Stomach smooth muscle (tissue), 2 donors: ENCODE data around the gene MROH9.

ENCODE experiments used
- H3K27ac ChIP-seq: one replicate; pipeline ENCODE4 v1.7.0; 2013; ENCODE audit warnings: mild to moderate bottlenecking, low read length, inconsistent platforms
- H3K27me3 ChIP-seq, 2 donors: one replicate each; pipeline ENCODE4 v1.7.0; 2013; ENCODE audit warnings: low read length in 2 of 2; ENCODE audit not compliant: insufficient read depth in 2 of 2, control insufficient read depth in 1 of 2
- H3K36me3 ChIP-seq, 2 donors: one replicate each; pipeline ENCODE4 v1.7.0; 2013; ENCODE audit warnings: low read length in 2 of 2; ENCODE audit not compliant: control insufficient read depth in 2 of 2, insufficient read depth in 2 of 2
- H3K4me1 ChIP-seq: one replicate; pipeline ENCODE4 v1.7.0; 2013; ENCODE audit warnings: low read length; ENCODE audit not compliant: control insufficient read depth, insufficient read depth
- H3K4me3 ChIP-seq, 2 donors: one replicate each; pipeline ENCODE4 v1.7.0; 2013; ENCODE audit warnings: low read length in 2 of 2
- H3K9ac ChIP-seq, 2 donors: one replicate each; pipeline ENCODE4 v1.7.0; 2013; ENCODE audit warnings: low read length in 2 of 2, mild to moderate bottlenecking in 1 of 2
- H3K9me3 ChIP-seq, 2 donors: one replicate each; pipeline ENCODE4 v1.7.0; 2013; ENCODE audit warnings: low read length in 2 of 2; ENCODE audit not compliant: control insufficient read depth in 2 of 2
- donor health status: healthy.
- donor health status: Pancreatic carcinoma.

Gene MROH9

DNA sequence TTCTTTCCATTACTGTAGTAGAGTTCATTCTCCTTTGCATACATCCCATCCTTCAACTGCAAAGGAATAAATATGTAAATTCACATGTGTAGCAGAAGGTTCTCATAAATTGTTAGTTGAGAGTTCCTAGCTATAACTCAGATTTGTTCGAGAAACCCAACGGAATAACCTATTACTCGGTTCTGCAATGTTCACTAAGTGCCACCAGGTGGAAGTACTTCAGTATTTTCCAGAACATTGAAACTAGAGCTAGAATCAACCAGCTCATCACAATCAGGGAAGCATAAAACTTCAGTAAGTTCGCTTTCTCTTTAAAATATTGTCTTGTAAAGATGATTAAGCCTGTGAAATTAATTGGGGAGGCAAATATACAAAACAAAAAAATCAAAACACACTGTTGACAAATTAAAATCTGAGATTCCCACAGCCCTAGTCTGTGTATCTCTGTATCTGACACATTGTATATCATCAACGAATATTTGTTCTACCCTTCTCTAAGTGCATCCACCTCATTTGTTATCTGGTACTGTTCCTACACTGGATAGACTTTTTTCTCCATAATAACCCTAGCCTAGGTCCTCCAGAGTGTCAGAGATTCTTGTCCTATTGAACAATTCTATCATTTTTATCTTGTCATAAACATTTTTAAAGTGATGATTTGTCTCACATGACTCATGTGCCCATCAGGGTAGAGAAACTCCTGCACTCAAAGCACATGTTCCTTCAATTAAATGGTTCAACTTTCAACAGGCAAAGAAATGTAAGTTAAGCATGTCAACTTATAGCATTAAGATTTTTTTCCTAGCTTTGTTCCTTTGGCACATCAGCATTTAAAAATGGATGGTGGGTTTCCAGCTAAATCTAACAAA is 31.9 kb downstream of the MROH9 start:
- Histone ChIP-seq H3K36me3 (no peaks in the 10 kb centered on the region), H3K9ac (no peak overlapping the region), H3K4me3 (no peak overlapping the region), H3K4me1 (no peaks in the 10 kb centered on the region), H3K9me3 (no peaks in the 10 kb centered on the region), H3K27me3 (no peaks in the 10 kb centered on the region), H3K27ac (no peak overlapping the region)

DNA sequence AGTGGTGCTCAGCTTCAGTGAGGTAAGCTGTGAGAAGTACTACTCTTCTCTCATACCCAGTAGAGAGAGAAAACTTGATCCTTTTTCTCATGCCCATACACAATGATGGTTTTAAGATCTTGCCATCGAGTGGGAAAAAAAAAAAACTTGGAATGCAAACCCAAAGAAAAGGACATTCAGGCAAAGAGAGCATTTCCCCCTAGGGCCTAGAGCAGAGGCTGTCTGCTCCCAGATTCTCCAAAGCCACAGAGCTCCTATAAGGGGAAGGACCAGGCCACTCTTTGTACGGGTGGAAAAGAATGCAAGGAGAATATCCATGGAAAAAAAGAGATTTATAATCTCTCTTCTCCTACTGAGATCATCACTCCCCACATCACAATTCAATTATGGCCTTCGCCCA is 34.9 kb downstream of the MROH9 start:
- H3K4me1 ChIP-seq: no peaks in the 10 kb centered on the region
- no peak overlapping the region for H3K27ac ChIP-seq
- no peak overlapping the region for H3K9ac ChIP-seq
- no peaks in the 10 kb centered on the region for H3K36me3 ChIP-seq
- H3K9me3 ChIP-seq: peaks cover 0 to under 1% of the 10 kb centered on the region in 2 donors
- H3K4me3 ChIP-seq: no peak overlapping the region
- no peaks in the 10 kb centered on the region for H3K27me3 ChIP-seq

DNA sequence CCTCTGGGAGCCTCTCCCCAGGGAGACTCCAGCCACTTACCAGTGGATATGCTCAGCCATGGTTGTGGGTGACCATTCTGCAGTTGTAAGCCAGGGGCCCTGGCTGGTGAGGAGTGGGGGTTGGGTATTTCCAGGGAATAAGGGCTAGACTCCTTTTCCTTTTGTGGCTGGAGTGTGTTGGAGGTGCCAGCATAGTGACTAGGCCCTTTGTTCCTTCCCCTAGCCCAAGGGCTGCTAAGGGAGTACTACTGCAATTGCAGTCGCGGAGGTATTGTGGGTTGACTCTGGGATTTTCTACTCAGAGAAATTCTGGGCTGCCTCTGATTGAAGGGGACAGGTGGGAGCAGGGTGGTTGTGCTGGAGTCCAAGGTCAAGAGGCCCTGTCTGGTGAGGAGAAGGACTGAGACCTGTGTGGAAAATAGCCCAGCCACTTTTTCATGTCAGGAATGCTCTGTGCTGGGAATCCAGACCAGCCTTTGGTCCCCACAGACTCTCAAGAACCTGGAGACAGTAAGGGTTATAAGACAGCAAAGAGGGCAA is 43.1 kb downstream of the MROH9 start:
- H3K36me3 ChIP-seq: no peaks in the 10 kb centered on the region
- H3K4me3 ChIP-seq: no peak overlapping the region
- peaks cover 0 to 2% of the 10 kb centered on the region in 2 donors for H3K27me3 ChIP-seq
- no peak overlapping the region for H3K27ac ChIP-seq
- H3K4me1 ChIP-seq: no peaks in the 10 kb centered on the region
- no peak overlapping the region for H3K9ac ChIP-seq
- peaks cover 2 to 7% of the 10 kb centered on the region in 2 donors for H3K9me3 ChIP-seq

DNA sequence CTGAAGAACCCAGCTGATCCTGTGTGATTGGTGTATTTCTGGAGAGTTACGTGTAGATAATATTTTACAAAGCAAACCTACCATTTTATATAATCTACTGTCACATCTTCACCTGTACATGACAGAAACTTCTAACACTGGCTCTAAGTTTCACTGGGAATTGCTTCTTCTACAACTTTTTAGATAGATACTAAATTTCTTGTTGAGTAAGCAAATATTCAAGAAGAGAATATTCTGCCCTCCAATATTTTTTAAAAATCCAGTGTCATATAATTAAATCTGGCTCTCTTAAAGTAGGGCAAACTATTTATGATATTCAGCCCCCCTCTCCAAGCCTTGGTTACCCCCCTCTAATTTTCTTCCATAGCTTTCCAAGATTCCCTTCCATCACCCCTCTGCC is 50.1 kb downstream of the MROH9 start:
- H3K27me3 ChIP-seq: no peaks in the 10 kb centered on the region
- H3K36me3 ChIP-seq: no peaks in the 10 kb centered on the region
- no peaks in the 10 kb centered on the region for H3K4me1 ChIP-seq
- H3K4me3 ChIP-seq: no peak overlapping the region
- H3K9me3 ChIP-seq: no peaks in the 10 kb centered on the region
- H3K27ac ChIP-seq: no peak overlapping the region
- H3K9ac ChIP-seq: no peak overlapping the region

DNA sequence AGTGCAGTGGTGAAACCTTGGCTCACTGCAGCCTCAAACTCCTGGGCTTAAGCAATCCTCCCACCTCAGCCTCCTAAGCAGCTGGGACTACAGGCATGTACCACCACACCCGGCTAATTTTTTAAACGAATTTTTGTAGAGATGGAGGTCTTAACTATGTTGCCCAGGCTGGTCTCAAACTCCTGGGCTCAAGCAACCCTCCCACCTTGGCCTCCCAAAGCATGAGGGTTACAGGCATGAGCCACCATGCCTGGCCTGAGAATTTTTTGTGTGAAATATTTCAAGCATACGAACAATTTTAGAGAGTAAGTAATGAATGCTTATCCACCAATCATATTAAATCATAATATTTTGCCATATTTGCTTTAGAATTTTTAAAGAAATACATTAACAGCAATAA is 51.6 kb downstream of the MROH9 start:
- H3K27me3 ChIP-seq: no peaks in the 10 kb centered on the region
- no peak overlapping the region for H3K27ac ChIP-seq
- H3K36me3 ChIP-seq: no peaks in the 10 kb centered on the region
- no peak overlapping the region for H3K9ac ChIP-seq
- no peak overlapping the region for H3K4me3 ChIP-seq
- no peaks in the 10 kb centered on the region for H3K4me1 ChIP-seq
- H3K9me3 ChIP-seq: no peaks in the 10 kb centered on the region

DNA sequence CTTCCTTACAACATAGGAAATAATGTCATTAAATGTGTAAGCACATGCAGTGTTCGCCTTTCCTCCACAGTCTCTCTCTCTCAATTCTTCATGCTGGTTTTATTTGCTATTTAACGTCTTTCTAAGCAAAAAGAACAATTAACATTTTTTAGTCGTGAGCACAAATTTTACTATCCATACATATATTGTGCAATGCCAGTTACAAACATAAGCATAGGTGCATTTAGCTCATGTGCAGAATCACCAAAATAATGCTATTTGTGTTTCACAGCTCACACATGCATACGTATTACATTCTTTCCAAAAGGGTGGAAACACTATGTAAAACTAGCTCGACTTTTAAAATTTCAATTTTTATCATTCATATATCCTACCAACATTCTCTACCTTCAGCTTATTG is 52.1 kb downstream of the MROH9 start:
- Histone ChIP-seq H3K9ac (no peak overlapping the region), H3K4me1 (no peaks in the 10 kb centered on the region), H3K4me3 (no peak overlapping the region), H3K36me3 (no peaks in the 10 kb centered on the region), H3K27me3 (no peaks in the 10 kb centered on the region), H3K27ac (no peak overlapping the region), H3K9me3 (no peaks in the 10 kb centered on the region)

DNA sequence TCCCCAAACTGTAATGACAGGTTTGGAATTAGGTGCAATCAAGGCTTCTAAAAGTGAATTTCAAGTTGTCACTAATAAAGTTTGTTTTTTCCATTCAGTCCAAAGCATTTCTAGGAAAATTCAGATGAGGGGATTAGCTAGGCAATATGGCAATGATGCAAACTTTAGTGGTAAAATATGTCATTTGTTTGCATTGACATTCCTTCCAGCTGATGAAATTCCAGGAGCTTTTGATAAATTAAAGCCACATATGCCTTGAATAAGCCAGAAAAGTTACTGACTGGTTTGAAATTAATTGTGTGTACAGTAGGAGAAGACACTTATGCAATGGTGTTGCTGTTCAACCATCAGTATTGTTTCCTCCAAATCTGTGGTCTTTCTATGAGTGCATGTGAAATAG is 57.8 kb downstream of the MROH9 start:
- H3K36me3 ChIP-seq: no peaks in the 10 kb centered on the region
- no peak overlapping the region for H3K4me3 ChIP-seq
- H3K9ac ChIP-seq: no peak overlapping the region
- no peaks in the 10 kb centered on the region for H3K27me3 ChIP-seq
- H3K4me1 ChIP-seq: no peaks in the 10 kb centered on the region
- H3K9me3 ChIP-seq: no peaks in the 10 kb centered on the region
- no peak overlapping the region for H3K27ac ChIP-seq

DNA sequence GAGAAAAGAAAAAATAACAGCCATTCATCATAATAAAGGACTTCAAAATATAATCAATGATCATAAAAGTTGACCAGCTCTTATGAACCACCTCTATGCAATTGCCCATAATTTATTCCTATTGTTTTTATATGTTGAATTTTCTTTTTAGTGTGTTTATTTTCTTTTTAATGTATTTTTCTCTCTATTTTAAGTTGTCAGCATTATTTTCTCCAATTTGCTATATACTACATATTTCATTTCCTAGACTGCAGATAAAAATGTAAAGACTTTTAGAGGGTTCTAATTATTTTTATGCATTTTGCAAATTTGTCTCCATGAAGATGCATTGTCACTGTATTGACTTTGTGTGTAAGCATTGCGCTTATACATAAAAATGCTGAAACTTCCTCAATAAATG is 58.4 kb downstream of the MROH9 start:
- H3K27ac ChIP-seq: no peak overlapping the region
- H3K27me3 ChIP-seq: no peaks in the 10 kb centered on the region
- H3K9ac ChIP-seq: no peak overlapping the region
- no peaks in the 10 kb centered on the region for H3K9me3 ChIP-seq
- H3K36me3 ChIP-seq: no peaks in the 10 kb centered on the region
- no peak overlapping the region for H3K4me3 ChIP-seq
- no peaks in the 10 kb centered on the region for H3K4me1 ChIP-seq

DNA sequence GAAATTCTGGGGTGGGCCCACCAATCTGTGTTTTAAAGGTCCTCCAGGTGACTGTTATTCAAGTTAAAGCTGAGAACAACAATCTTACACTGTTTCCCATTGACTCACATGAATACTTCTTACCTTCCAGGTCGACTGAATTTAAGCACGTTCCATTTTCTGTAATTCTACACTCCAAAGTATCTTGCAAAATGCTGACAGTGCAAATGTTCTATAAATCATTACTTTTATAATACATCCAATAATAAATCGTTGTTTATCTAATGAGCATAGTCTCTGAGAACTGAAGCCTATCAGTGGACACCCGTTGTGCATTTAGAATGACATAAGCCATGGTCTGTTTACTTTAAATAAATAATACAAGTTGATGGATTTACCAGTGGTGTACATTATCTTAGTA is 79.5 kb downstream of the MROH9 start:
- Histone ChIP-seq H3K27me3 (no peaks in the 10 kb centered on the region), H3K27ac (no peak overlapping the region), H3K36me3 (no peaks in the 10 kb centered on the region), H3K9me3 (no peaks in the 10 kb centered on the region), H3K9ac (no peak overlapping the region), H3K4me1 (no peaks in the 10 kb centered on the region), H3K4me3 (no peak overlapping the region)

DNA sequence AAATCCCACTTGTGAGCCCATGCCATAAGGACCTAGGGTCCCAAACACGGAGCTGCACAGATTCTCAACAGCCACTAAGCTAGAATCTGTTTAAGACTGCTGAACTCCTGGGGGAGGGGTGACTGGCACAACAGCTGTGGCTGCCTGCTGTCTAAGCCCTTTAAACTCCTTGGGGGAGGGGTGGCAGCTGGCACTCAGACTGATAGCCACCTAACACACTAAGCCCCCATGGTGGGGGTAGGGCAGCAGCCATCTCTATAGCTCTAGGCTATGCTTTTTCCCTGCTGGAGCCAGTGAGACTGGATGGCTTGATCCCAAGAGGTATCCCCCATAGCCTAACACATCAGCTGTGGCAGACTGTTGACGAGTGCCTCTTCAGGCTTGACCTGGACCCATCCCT is 82.1 kb downstream of the MROH9 start:
- H3K27ac ChIP-seq: no peak overlapping the region
- no peaks in the 10 kb centered on the region for H3K36me3 ChIP-seq
- no peaks in the 10 kb centered on the region for H3K4me1 ChIP-seq
- H3K27me3 ChIP-seq: no peaks in the 10 kb centered on the region
- no peak overlapping the region for H3K9ac ChIP-seq
- H3K4me3 ChIP-seq: no peak overlapping the region
- no peaks in the 10 kb centered on the region for H3K9me3 ChIP-seq

DNA sequence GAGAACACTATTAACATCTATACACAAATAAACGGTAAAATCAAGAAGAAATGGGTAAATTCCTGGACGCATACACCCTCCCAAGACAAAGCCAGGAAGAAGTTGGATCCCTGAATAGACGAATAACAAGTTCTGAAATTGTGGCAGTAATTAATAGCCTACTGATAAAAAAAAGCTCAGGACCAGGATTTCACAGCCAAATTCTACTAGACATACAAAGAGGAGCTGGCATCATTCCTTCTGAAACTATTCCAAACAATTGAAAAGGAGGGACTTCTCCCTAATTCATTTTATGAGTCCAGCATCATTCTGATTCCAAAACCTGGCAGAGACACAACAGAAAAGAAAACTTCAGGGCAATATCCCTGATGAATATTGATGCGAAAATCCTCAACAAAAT is 84.6 kb downstream of the MROH9 start:
- H3K27ac ChIP-seq: no peak overlapping the region
- H3K27me3 ChIP-seq: no peaks in the 10 kb centered on the region
- no peaks in the 10 kb centered on the region for H3K36me3 ChIP-seq
- H3K9me3 ChIP-seq: no peaks in the 10 kb centered on the region
- H3K9ac ChIP-seq: no peak overlapping the region
- H3K4me1 ChIP-seq: no peaks in the 10 kb centered on the region
- no peak overlapping the region for H3K4me3 ChIP-seq
